Smooth muscle cell (in vitro differentiated cells): Measurements from ENCODE around the gene APOBR. TPM values are rescaled to one million over a fixed set of nuclear protein-coding genes. Genes with fewer than 3 reads are reported as not detected.

Experiments
- DNase-seq: peaks from one replicate; lab custom pipeline; 2025; ENCODE audit not compliant: unreplicated experiment; lab: John Stamatoyannopoulos, UW
- H2AFZ ChIP-seq: fragments of 200-600 bp; sonication (generic); 2 replicates; pipeline ENCODE4 v1.6.0; 2016; ENCODE audit warnings: antibody characterized with exemption, low read depth, mild to moderate bottlenecking
- H3F3A ChIP-seq: fragments of 200-600 bp; sonication (generic); 2 replicates; pipeline ENCODE4 v1.6.0; 2017; ENCODE audit warnings: antibody characterized with exemption, low read depth
- H3K27ac ChIP-seq: fragments of 200-600 bp; sonication (generic); 2 replicates; pipeline ENCODE4 v1.5.1; 2016; ENCODE audit warnings: low read depth, mild to moderate bottlenecking
- H3K27me3 ChIP-seq: fragments of 200-600 bp; sonication (generic); 2 replicates; pipeline ENCODE4 v1.6.1; 2016; ENCODE audit warnings: low read depth, mild to moderate bottlenecking
- H3K36me3 ChIP-seq: fragments of 200-600 bp; sonication (generic); 2 replicates; pipeline ENCODE4 v1.5.1; 2016; ENCODE audit warnings: low read depth
- H3K4me1 ChIP-seq: fragments of 200-600 bp; sonication (generic); 2 replicates; pipeline ENCODE4 v1.5.1; 2016; ENCODE audit warnings: low read depth
- H3K4me2 ChIP-seq: fragments of 200-600 bp; sonication (generic); 2 replicates; pipeline ENCODE4 v1.6.0; 2016; ENCODE audit warnings: mild to moderate bottlenecking
- H3K4me3 ChIP-seq: fragments of 200-600 bp; sonication (generic); 2 replicates; pipeline ENCODE4 v1.5.1; 2016; ENCODE audit warnings: mild to moderate bottlenecking
- H3K79me2 ChIP-seq: fragments of 200-600 bp; sonication (generic); 2 replicates; pipeline ENCODE4 v1.6.0; 2016; ENCODE audit warnings: low read depth, mild to moderate bottlenecking
- H3K9ac ChIP-seq: fragments of 200-600 bp; sonication (generic); 2 replicates; pipeline ENCODE4 v1.6.0; 2016; ENCODE audit warnings: low read depth
- H3K9me3 ChIP-seq: fragments of 200-600 bp; sonication (generic); replicated peaks from 2 replicates; pipeline ENCODE4 v1.5.1; 2016; ENCODE audit warnings: low read depth
- H4K20me1 ChIP-seq: fragments of 200-600 bp; sonication (generic); 2 replicates; pipeline ENCODE4 v1.6.0; 2016; ENCODE audit warnings: low read depth
- CTCF ChIP-seq: fragments of 200-600 bp; sonication (generic); IDR thresholded peaks from 2 replicates; pipeline ENCODE4 v1.5.1; 2017; ENCODE audit warnings: borderline replicate concordance, mild to moderate bottlenecking, antibody characterized with exemption; ENCODE audit not compliant: insufficient read depth, poor library complexity, severe bottlenecking
- WGBS: methylation state at CpG from one replicate; pipeline ENCODE4 v1.1.7; 2016; ENCODE audit warnings: low lambda C conversion rate; 5-methylcytosine and 5-hydroxymethylcytosine counted together
- polyA plus RNA-seq: library from polyadenylated mRNA; unstranded; fragments of >200 nt; fragmentation: Nextera tagmentation; extraction: Ambion mirVana; gene quantifications from 2 replicates; pipeline ENCODE4 v1.2.1, GENCODE V29; 2016
- total RNA-seq: library from RNA; depleted of rRNA; stranded (reverse); fragments of >200 nt; gene quantifications from 2 replicates; pipeline ENCODE4 v1.2.3, GENCODE V29; 2014

The APOBR gene
- total and polyA plus RNA-seq, 2 experiments from 2014 or later, result not detected

DNA sequence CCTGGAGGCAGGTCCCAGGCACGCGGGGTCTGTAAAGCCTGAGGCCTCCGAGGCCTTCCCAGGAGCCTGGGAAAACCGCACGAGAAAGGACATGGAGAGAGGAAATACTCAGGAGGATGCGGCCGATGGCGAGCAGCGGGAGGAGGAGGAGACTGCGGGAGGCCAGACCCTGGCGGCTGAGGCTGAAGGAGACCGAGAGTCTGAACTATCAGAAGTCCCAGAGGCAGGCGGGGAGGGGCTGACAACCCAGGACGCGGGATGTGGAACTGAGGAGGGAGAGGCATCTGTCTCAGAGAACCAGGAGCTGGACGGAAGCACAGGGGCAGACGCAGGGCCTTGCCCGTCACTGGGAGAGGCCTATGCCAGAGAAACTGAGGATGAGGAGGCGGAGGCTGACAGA, 2.4 kb downstream of the APOBR start:
- Histone ChIP-seq H3K9me3 (no peaks in the 10 kb centered on the region), H3K79me2 (no peaks in the 10 kb centered on the region), H3K4me2 (no peak overlapping the region), H3K4me1 (no peaks in the 10 kb centered on the region), H3K36me3 (no peaks in the 10 kb centered on the region), H3F3A (no peaks in the 10 kb centered on the region), H4K20me1 (no peaks in the 10 kb centered on the region), H3K27ac (no peak overlapping the region), H3K4me3 (no peak overlapping the region), H3K9ac (no peak overlapping the region), H3K27me3 (no peaks in the 10 kb centered on the region), H2AFZ (no peak overlapping the region)
- no peak for DNase-seq
- no peak for TF ChIP-seq CTCF
- 87% methylated on average over 19 of the region's 19 CpGs for WGBS

- H4K20me1 ChIP-seq, result no peaks in the 10 kb centered on the region
- DNase-seq, result no peak
- H3K9ac ChIP-seq, result no peak overlapping the region
- no peak overlapping the region for H2AFZ ChIP-seq
- no peaks in the 10 kb centered on the region for H3K4me1 ChIP-seq
- H3K9me3 ChIP-seq, result no peaks in the 10 kb centered on the region
- TF ChIP-seq CTCF, result no peak
- H3F3A ChIP-seq, result no peaks in the 10 kb centered on the region
- H3K79me2 ChIP-seq, result no peaks in the 10 kb centered on the region
- 91% methylated on average over 9 of the region's 9 CpGs for WGBS
- no peaks in the 10 kb centered on the region for H3K27me3 ChIP-seq
- H3K36me3 ChIP-seq, result no peaks in the 10 kb centered on the region
- no peak overlapping the region for H3K4me2 ChIP-seq
- H3K27ac ChIP-seq, result no peak overlapping the region
- H3K4me3 ChIP-seq, result no peak overlapping the region
Measured at GRCh38 chr16:28497386-28497785, 2.9 kb downstream of the APOBR start.

DNA sequence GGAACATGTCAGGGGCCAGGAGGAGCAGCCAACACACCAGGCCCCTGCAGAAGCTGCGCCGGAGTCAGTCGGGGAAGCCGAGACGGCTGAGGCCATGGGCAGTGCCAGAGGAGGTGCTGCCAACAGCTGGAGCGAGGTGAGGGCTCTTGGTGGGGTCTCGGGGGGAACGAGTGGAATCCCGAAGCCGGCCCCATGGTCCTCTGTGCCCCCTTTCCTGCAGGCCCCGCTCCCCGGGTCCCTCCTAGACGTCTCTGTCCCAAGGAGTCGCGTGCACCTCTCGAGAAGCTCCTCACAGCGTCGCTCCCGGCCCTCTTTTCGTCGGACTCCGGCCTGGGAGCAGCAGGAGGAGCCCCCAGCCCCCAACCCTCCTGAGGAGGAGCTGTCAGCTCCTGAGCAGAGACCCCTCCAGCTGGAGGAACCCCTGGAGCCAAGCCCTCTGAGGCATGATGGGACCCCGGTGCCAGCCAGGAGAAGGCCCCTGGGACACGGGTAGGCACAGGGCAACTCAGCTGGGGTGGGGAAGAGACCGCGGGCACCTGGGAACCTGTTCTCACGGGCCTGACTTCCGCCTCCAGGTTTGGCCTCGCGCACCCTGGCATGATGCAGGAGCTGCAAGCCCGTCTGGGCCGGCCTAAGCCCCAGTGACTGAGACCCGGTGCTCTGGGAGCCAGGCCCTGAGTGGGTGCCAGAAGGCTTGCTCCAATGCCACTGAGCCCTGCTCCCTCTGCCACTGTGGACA, 3.6 kb downstream of the APOBR start:
- Histone ChIP-seq H3K4me3 (no peak overlapping the region), H3K36me3 (no peaks in the 10 kb centered on the region), H4K20me1 (no peaks in the 10 kb centered on the region), H3K79me2 (no peaks in the 10 kb centered on the region), H3K9me3 (no peaks in the 10 kb centered on the region), H3K9ac (no peak overlapping the region), H3K27me3 (no peaks in the 10 kb centered on the region), H2AFZ (no peak overlapping the region), H3K4me1 (no peaks in the 10 kb centered on the region), H3F3A (no peaks in the 10 kb centered on the region), H3K4me2 (no peak overlapping the region), H3K27ac (no peak overlapping the region)
- WGBS, result 85% methylated on average over 27 of the region's 33 CpGs
- no peak for DNase-seq
- TF ChIP-seq CTCF, result no peak

DNA sequence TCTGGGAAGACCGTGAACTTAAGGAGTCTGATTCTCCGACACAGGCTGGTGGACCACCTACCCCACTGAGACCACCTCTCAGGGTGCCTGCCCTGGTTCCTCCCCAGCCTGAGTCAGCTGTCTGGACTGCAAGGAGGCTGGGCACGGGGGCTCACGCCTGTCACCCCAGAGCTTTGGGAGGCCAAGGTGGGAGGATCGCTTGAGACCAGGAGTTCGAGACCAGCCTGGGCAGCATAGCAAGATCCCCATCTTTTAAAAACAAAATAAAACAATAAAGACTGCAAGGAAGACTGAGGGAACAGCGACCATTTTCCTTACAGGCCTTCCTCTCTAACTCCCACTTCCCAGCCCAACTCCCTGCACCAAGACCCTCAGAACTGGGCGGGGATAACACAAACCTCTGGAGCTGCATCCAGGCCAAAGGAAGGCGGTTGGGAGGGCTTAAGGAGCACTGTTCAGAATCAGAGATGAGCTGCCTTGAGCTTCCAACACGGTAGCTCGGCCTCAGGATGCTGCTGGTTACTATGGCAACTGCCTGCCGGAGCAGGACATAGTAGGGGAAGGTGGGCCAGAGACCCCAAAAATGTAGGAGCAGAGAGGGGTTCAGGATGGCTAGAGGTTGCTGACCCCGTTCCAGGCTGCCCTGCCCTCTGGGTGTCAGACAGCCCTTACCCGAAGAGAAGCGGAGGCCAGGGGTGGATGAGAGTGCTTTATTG, 4.4 kb downstream of the APOBR start:
- Histone ChIP-seq H2AFZ (no peak overlapping the region), H3K36me3 (no peaks in the 10 kb centered on the region), H3F3A (no peaks in the 10 kb centered on the region), H4K20me1 (no peaks in the 10 kb centered on the region), H3K4me1 (no peaks in the 10 kb centered on the region), H3K79me2 (no peaks in the 10 kb centered on the region), H3K27me3 (no peaks in the 10 kb centered on the region), H3K4me2 (no peak overlapping the region), H3K27ac (no peak overlapping the region), H3K9me3 (no peaks in the 10 kb centered on the region), H3K4me3 (no peak overlapping the region), H3K9ac (no peak overlapping the region)
- WGBS, result 93% methylated on average over 15 of the region's 15 CpGs
- TF ChIP-seq CTCF, result no peak
- no peak for DNase-seq
